ENCODE data around the gene CARMIL1. TPM values are rescaled to one million over a fixed set of nuclear protein-coding genes. Genes with fewer than 3 reads are reported as not detected.

The CARMIL1 gene
- polyA plus RNA-seq, 1 of the 3 experiments (the other 2 are of a cell fraction), result 1.7 TPM

GRCh38 chr6:25286891-25287290 is 7.7 kb downstream of the CARMIL1 start (continued):
- TF ChIP-seq GATA2 (CRISPR knock-in tag; IDR thresholded peaks at IDR 0.05) (no peak), POLR2AphosphoS5 (IDR thresholded peaks at IDR 0.05; ENCODE audit: low read depth, low read length) (no peak), MAX (IDR thresholded peaks at IDR 0.05; ENCODE audit: low read depth) (no peak)

GRCh38 chr6:25287941-25288340 is 8.8 kb downstream of the CARMIL1 start:
- POLR2A ChIA-PET, result no interaction called here

More at GRCh38 chr6:25287941-25288340, 8.8 kb downstream of the CARMIL1 start:
- Histone ChIP-seq H3K4me1 (ENCODE audit: control insufficient read depth in 1 of 2, insufficient read depth in 2 of 2, low read depth in 1 of 2, low read length in 1 of 2) (no peaks in the 10 kb centered on the region), H3F3A (replicated peaks; ENCODE audit: insufficient read depth) (no peaks in the 10 kb centered on the region), H3K36me3 (replicated peaks in 1 of 2; ENCODE audit: control insufficient read depth in 1 of 2, insufficient read depth in 2 of 2, low read length in 1 of 2) (no peaks in the 10 kb centered on the region), H2AFZ (ENCODE audit: low read depth) (no peak overlapping the region), H3K9ac (no peak overlapping the region), H3K27me3 (ENCODE audit: insufficient read depth) (no peaks in the 10 kb centered on the region), H4K20me1 (ENCODE audit: insufficient read depth) (no peaks in the 10 kb centered on the region), H3K79me2 (ENCODE audit: insufficient read depth) (no peaks in the 10 kb centered on the region; the same call in 1 of the 2 replicates), H3K4me3 (ENCODE audit: low read depth in 2 of 2, low read length in 1 of 2) (no peak overlapping the region), H3K27ac (ENCODE audit: low read depth in 2 of 2, low read length in 1 of 2) (no peak overlapping the region), H3K9me3 (no peaks in the 10 kb centered on the region), H3K4me2 (no peak overlapping the region), H3K9me2 (no peaks in the 10 kb centered on the region)
- 89% methylated on average over 6 of the region's 6 CpGs for WGBS (ENCODE audit: low lambda C conversion rate)
- no peak for DNase-seq
- CTCF ChIA-PET, result interaction anchor here (1.3 to 3.0 kb wide), 3 partner anchors 9 to 198 kb away, joined by 3 to 13 read pairs (median 4); partner anchors contain the start of gene CARMIL1
- no peak for TF ChIP-seq NRF1 (IDR thresholded peaks at IDR 0.05; ENCODE audit: low read depth, low read length)
- TF ChIP-seq MAX (IDR thresholded peaks at IDR 0.05; ENCODE audit: low read depth), result no peak
- TF ChIP-seq IRF3 (IDR thresholded peaks at IDR 0.05; ENCODE audit: low read depth, low read length), result no peak
- TF ChIP-seq MXI1 (IDR thresholded peaks at IDR 0.05; ENCODE audit: low read depth, low read length), result no peak
- TF ChIP-seq CTCF (IDR thresholded peaks at IDR 0.05), result no peak
- TF ChIP-seq YY1 (IDR thresholded peaks at IDR 0.05; ENCODE audit: low read depth), result no peak
- TF ChIP-seq MEF2A (IDR thresholded peaks at IDR 0.05; ENCODE audit: borderline replicate concordance, low read depth), result no peak
- no peak for TF ChIP-seq RXRA (IDR thresholded peaks at IDR 0.05; ENCODE audit: borderline replicate concordance, low read depth)
- TF ChIP-seq USF1 (IDR thresholded peaks at IDR 0.05; ENCODE audit: borderline replicate concordance, low read depth), result no peak
- no peak for TF ChIP-seq FOXJ3 (CRISPR knock-in tag; IDR thresholded peaks at IDR 0.05)
- no peak for TF ChIP-seq PBX3 (IDR thresholded peaks at IDR 0.05)
- no peak for TF ChIP-seq REST (IDR thresholded peaks at IDR 0.05; ENCODE audit: low read depth, low read length)
- no peak for TF ChIP-seq POLR2AphosphoS5 (IDR thresholded peaks at IDR 0.05; ENCODE audit: low read depth, low read length)
- TF ChIP-seq TCF12 (IDR thresholded peaks at IDR 0.05), result no peak
- no peak for TF ChIP-seq SIN3A (IDR thresholded peaks at IDR 0.05; ENCODE audit: borderline replicate concordance, low read depth, low read length)
- TF ChIP-seq NFIC (IDR thresholded peaks at IDR 0.05; ENCODE audit: borderline replicate concordance), result no peak
- TF ChIP-seq GABPA (IDR thresholded peaks at IDR 0.05; ENCODE audit: low read depth), result no peak
- TF ChIP-seq FOSL2 (IDR thresholded peaks at IDR 0.05; ENCODE audit: borderline replicate concordance, low read depth), result no peak
- no peak for TF ChIP-seq USF2 (IDR thresholded peaks at IDR 0.05; ENCODE audit: borderline replicate concordance, low read depth, low read length)
- no peak for TF ChIP-seq CHD2 (IDR thresholded peaks at IDR 0.05; ENCODE audit: low read length, partially characterized antibody)
